ENCODE measurements around the gene ZDHHC17. TPM values are rescaled to one million over a fixed set of nuclear protein-coding genes. Genes with fewer than 3 reads are reported as not detected.
A peak's percentile ranks its signal among the peaks of the same experiment; 100 is the strongest.
"Not testable (repeated sequence)": the region's sequence is repeated elsewhere in the genome, so short reads cannot be mapped to it uniquely, and the experiment has no call there.

ZDHHC17 gene, protein sequence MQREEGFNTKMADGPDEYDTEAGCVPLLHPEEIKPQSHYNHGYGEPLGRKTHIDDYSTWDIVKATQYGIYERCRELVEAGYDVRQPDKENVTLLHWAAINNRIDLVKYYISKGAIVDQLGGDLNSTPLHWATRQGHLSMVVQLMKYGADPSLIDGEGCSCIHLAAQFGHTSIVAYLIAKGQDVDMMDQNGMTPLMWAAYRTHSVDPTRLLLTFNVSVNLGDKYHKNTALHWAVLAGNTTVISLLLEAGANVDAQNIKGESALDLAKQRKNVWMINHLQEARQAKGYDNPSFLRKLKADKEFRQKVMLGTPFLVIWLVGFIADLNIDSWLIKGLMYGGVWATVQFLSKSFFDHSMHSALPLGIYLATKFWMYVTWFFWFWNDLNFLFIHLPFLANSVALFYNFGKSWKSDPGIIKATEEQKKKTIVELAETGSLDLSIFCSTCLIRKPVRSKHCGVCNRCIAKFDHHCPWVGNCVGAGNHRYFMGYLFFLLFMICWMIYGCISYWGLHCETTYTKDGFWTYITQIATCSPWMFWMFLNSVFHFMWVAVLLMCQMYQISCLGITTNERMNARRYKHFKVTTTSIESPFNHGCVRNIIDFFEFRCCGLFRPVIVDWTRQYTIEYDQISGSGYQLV
- polyA plus RNA-seq (ENCODE audit: insufficient read length in 12 of 12): 10 to 100 TPM in 11 of 12 donors, not detected in 1; 34.8 to 71.4 (median 50.7) TPM
- long read RNA-seq, donor 1, partial matches to known transcripts: 6 of 6 reads
- long read RNA-seq, donor 1, other reads (novel, unspliced or antisense): 0 of 6 reads
- long read RNA-seq, donor 2, full-length matches to known transcripts: 10 of 10 reads
- long read RNA-seq, donor 2, partial matches to known transcripts: 0 of 10 reads
- long read RNA-seq, donor 2, other reads (novel, unspliced or antisense): 0 of 10 reads
- long read RNA-seq, donor 3, partial matches to known transcripts: 29 of 29 reads
- long read RNA-seq, donor 3, other reads (novel, unspliced or antisense): 0 of 29 reads
- long read RNA-seq, donor 4: 0 reads
- long read RNA-seq, donor 5: 0 reads
- long read RNA-seq, donor 6, partial matches to known transcripts: 10 of 11 reads
- long read RNA-seq, donor 6, other reads (novel, unspliced or antisense): 0 of 11 reads
- long read RNA-seq, donor 7, full-length matches to known transcripts: 2 of 2 reads
- long read RNA-seq, donor 7, partial matches to known transcripts: 0 of 2 reads
- long read RNA-seq, donor 7, other reads (novel, unspliced or antisense): 0 of 2 reads
- long read RNA-seq, donor 8, full-length matches to known transcripts: 6 of 6 reads
- long read RNA-seq, donor 8, partial matches to known transcripts: 0 of 6 reads
- long read RNA-seq, donor 8, other reads (novel, unspliced or antisense): 0 of 6 reads
- long read RNA-seq, donor 9: 0 reads
- long read RNA-seq, donor 10, partial matches to known transcripts: 7 of 7 reads
- long read RNA-seq, donor 10, other reads (novel, unspliced or antisense): 0 of 7 reads
- long read RNA-seq, donor 11, full-length matches to known transcripts: 1 of 1 reads
- long read RNA-seq, donor 11, partial matches to known transcripts: 0 of 1 reads
- long read RNA-seq, donor 11, other reads (novel, unspliced or antisense): 0 of 1 reads

DNA sequence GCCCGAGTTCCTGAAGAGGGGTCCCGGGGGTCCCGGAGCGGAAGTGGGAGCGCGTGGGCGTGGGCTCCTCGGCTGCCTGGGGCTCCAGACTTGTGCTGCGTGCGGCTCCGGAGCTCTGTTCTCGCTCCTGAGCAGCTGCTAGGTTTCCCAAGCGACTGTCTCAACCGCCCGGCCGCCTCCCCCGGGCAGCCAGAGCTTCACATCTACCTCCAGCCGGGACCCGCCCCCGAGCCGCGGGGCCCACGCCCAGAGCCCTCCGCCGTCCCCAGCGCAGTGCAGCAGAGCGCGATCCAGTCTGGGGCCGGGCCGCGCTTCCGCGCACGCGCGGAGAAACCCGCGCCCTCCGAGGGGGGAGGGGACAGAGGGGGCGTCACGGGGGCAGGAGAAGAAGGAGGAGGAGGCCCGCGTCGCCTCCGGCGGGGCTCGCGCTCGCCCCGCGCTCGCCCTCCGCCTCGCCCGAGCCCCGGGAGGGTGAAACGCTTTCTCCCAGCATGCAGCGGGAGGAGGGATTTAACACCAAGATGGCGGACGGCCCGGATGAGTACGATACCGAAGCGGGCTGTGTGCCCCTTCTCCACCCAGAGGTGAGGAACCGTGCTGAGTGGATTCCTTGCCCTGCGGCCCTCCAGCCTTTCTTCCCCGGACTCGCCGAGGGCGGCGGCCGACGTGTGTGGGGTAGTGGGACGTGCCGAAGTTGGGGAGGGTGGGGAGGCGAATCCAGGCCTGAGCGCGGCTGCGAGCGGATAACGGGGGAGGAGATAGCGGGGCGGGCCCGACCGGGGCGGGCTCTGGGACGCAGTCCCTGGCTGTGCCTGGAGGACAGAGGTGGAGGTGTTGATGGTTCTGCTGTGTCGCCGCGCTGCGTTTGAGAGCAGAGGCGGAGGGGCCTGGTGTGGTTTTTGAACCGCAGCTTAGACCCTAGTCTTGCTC is at the start of gene ZDHHC17:
Gene ZDHHC17, plus strand, starts transcription at position 370 of the 930 bp plus-strand sequence. Its CDS starts 122 bp downstream, at position 492.
- DNase-seq: peak; percentile 96

DNA sequence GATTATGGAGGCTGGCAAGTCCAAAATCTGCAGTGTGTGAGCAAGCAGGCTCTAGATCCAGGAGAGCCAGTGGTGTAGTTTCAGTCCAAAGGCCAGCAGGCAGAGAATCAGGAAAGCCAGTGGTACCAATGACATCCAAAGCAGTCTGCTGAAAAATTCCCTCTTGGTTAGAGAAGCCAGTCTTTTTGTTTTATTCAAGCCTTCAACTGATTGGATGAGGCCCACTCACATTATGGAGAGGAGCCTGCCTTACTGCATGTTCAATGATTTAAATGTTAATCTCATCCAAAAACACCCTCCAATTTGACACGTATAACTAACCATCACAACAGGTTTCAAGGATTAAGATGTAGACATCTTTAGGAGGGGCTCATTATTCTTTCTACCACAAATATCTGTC is 49.5 kb upstream of the ZDHHC17 start:
- no peak for DNase-seq

- DNase-seq: no peak
Measured at GRCh38 chr12:76714861-76715260, 49.1 kb upstream of the ZDHHC17 start.

DNA sequence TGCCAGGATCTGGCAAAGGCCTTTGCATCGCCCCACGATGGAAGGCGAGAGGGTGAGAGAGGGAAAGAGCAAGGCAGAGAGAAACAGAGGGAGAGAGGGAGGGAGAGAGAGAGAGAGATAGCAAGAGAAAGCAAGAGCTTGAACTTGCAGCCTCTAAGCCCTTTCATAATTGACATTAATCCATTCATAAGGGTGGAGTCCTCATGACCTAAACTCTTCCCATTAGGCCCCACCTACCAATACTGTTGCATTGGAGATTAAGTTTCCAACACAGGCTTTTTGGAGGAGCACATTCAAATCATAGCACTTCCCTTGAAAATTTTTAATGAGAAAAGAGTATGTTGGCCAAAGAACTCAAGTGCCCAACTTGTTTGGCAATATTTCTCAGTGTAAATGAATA is 48.6 kb upstream of the ZDHHC17 start:
- DNase-seq: no peak

GRCh38 chr12:76717314-76717713 is 46.6 kb upstream of the ZDHHC17 start:
- no peak for DNase-seq

GRCh38 chr12:76719171-76720041 is 44.5 kb upstream of the ZDHHC17 start:
- no peak for DNase-seq

GRCh38 chr12:76720068-76720467 is 43.8 kb upstream of the ZDHHC17 start:
- no peak for DNase-seq

- no peak for DNase-seq
Measured at GRCh38 chr12:76726626-76727025, 37.3 kb upstream of the ZDHHC17 start.

GRCh38 chr12:76732188-76732587 is 31.7 kb upstream of the ZDHHC17 start:
- not testable (repeated sequence) for DNase-seq

- not testable (repeated sequence) for DNase-seq
Measured at GRCh38 chr12:76737689-76738088, 26.2 kb upstream of the ZDHHC17 start.

DNA sequence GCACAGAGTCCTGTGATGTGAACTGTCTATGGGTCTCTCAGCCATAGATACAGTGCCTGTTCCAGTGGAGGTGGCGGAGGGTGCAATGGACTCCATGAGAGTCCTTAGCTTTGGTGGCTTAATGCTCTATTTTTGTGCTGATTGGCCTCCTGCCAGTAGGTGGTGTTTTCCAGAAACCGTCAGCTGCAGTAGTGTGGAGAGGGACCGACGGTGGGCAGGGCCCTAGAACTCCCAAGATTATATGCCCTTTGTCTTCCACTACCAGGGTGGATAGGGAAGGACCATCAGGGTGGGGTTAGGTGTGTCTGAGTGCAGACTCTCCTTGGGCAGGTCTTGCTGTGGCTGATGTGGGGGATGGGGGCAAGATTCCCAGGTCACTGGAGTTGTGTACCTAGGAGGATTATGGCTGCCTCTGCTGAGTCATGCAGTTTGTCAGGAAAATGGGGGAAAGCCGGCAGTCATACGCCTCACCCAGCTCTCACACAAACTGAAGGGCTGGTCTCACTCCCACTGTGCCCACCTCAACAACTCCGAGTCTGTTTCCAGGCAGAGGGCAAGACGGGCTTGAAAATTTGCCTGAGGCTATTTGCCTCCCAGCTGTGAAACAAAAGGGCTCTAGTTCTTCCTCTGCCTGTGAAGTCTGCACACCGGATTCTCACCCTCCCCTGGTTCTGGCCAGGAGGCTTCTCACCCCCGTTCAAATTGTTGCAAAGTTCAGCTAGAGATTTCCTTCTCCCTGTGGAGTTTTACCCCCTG is 24.9 kb upstream of the ZDHHC17 start:
- no peak for DNase-seq

- no peak for DNase-seq
Measured at GRCh38 chr12:76739896-76740295, 24.0 kb upstream of the ZDHHC17 start.

DNA sequence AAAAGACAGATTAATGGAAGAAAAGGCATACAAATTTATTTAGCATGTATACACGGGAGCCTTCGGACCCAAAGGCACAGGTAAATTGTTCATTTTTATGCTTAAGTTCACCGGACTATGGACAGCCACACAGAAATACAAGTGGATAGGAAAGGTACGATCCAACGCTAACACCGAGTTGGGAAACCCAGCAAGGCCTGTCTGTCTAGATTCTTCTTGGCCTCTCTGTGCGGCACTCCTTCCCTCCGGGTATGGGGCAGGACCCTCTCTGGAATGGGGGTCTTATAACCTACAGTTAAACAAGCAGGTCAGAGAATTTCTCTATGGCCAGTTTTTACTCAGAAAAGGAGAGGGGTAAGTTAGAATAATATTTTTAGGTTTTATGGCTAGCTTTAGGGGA is 23.4 kb upstream of the ZDHHC17 start:
- DNase-seq: no peak

DNA sequence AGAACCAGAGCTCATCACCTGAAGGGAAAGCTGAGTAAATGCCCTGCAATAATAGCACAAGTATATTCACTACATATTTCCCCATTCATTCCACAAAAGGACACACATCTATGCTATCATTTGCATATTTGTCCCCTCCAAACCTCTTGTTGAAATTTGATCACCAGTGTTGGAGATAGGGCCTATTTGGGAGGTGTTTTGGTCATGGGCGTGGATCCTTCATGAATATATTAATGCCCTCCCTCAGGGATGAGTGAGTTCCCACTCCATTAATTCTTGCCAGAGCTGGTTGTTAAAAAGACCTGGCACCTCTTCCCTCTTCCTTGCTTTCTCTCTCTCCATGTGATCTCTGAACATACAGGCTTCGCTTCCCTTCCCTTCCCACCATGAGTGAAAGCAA is 18.6 kb upstream of the ZDHHC17 start:
- DNase-seq: no peak

DNA sequence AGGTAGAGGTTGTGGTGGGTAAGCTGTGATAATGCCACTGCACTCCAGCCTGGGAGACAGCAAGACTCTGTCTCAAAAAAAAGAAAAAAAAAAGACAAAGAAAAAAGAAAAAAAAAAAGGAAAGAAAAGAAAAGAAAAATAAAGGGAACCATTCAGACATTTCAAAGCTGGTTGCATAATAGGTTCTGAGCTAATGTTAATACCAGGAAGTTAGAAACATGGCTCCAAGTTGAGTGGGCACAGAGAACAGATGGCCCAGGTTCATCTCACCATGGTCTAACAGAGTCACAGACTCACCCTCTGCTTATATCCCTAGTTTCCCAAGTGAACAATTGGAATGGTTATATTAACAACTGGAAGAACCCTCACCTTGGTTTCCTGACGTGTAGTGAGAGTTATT is 17.4 kb upstream of the ZDHHC17 start:
- DNase-seq: no peak

GRCh38 chr12:76747245-76747644 is 16.7 kb upstream of the ZDHHC17 start:
- DNase-seq: no peak

DNA sequence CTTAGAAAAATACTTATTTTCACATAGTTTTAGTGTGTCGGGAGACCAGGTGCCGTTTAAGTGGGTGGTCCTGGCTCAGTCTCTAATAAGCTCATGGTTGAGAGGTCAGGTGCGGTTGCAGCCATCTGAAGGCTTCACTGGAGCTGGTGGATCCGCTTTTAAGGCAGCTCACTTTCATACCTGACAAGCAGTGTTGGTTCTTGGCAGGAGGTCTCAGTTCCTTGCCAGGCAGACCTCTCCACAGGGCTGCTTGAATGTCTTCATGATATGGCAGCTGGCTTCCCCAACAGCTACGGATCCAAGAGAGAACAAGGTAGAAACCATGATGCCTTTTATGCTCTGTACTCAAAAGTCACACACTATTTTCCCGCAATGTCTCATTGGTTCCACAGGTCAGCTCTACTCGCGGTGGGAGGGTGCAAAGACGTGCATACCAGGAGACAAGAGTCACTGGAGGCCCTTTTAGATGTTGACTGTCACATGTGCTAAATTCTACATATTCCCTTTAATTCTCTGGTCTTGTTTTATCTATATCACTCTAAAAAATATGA is 8.0 kb upstream of the ZDHHC17 start:
- no peak for DNase-seq

DNA sequence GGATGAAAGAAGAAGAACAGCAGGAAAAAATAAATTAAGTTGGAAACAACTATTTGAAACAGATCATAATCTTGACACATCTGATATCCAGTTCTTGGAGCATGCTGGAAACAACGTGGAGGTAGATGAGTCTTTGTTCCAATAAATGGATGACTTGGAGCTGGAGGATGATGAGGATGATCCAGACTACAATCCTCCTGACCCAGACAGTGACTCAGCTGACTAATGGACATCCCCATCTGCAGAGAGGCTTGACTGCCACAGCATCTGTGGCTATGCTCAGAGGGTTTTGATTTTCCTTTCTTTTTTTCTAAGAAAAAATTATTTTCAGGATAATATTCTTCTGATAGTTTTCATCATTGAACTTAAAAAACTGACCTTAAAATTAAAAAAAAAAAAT is 6.2 kb upstream of the ZDHHC17 start:
- DNase-seq: no peak

All from muscle of arm (tissue), 14 donors.